NCI-H1417 (cell line): Measurements from ENCODE around the gene ADA.

ENCODE experiments used
- DNase-seq, 3 experiments: peaks; one replicate each; lab custom pipeline; 2025; lab: John Stamatoyannopoulos, UW

Gene ADA

GRCh38 chr20:44624152-44624551 is 27.3 kb downstream of the ADA start:
- no peak for DNase-seq

- no peak for DNase-seq
Observed at GRCh38 chr20:44622501-44623270, 28.8 kb downstream of the ADA start.

GRCh38 chr20:44621939-44622338 is 29.6 kb downstream of the ADA start:
- no peak for DNase-seq

GRCh38 chr20:44621325-44621724 is 30.2 kb downstream of the ADA start:
- DNase-seq, result no peak

- no peak for DNase-seq
Observed at GRCh38 chr20:44620030-44620429, 31.5 kb downstream of the ADA start.

- no peak for DNase-seq
Observed at GRCh38 chr20:44619294-44619693, 32.2 kb downstream of the ADA start.

- no peak for DNase-seq
Observed at GRCh38 chr20:44618318-44618731, 33.2 kb downstream of the ADA start.

GRCh38 chr20:44616604-44616964 is 34.9 kb downstream of the ADA start:
- DNase-seq, result no peak

GRCh38 chr20:44615876-44616603 is 35.5 kb downstream of the ADA start:
- no peak for DNase-seq

GRCh38 chr20:44615169-44615791 is 36.2 kb downstream of the ADA start:
- no peak for DNase-seq

- no peak for DNase-seq
Observed at GRCh38 chr20:44614525-44614924, 37.0 kb downstream of the ADA start.

- DNase-seq, result no peak
Observed at GRCh38 chr20:44613575-44613974, 37.9 kb downstream of the ADA start.

GRCh38 chr20:44610313-44610962 is 41.1 kb downstream of the ADA start:
- no peak for DNase-seq

- peak; percentile 69 to 88 (median 74) for DNase-seq
Observed at GRCh38 chr20:44609516-44610312, 41.8 kb downstream of the ADA start.

- no peak for DNase-seq
Observed at GRCh38 chr20:44609006-44609515, 42.4 kb downstream of the ADA start.

GRCh38 chr20:44606725-44607441 is 44.6 kb downstream of the ADA start:
- no peak for DNase-seq

GRCh38 chr20:44603327-44603726 is 48.2 kb downstream of the ADA start:
- no peak for DNase-seq

- no peak for DNase-seq
Observed at GRCh38 chr20:44601801-44602204, 49.7 kb downstream of the ADA start.

- DNase-seq, result no peak
Observed at GRCh38 chr20:44601236-44601671, 50.2 kb downstream of the ADA start.

GRCh38 chr20:44600758-44601201 is 50.7 kb downstream of the ADA start:
- DNase-seq, result no peak

GRCh38 chr20:44600301-44600700 is 51.2 kb downstream of the ADA start:
- DNase-seq, result no peak
